Iris pigment epithelial cell (primary cell): ENCODE data around the gene LRIT2.

ENCODE experiments used
- DNase-seq: peaks from one replicate; pipeline ENCODE4 v3.0.0-alpha.2; 2011; ENCODE audit warnings: low read depth

Gene LRIT2

DNA sequence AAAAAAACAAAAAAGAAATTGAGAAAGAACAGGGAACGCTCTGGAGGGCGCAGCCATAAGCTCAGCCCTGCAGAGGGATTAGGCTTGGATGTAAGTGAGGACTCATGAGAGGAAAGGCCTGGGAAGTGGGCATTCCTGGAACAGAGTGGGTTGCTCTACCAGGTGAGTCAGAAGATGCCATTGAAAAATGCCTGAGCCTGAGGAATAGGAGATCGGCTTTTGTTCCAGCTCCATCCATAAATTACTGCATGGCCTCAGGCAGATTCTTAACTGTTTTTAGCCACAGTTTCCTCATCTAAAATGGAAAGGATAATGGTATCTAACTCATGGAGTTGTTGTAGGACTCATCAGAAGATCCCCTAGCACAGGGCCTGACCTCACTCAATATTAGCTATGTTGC is 18.4 kb upstream of the LRIT2 start:
- no peak for DNase-seq

DNA sequence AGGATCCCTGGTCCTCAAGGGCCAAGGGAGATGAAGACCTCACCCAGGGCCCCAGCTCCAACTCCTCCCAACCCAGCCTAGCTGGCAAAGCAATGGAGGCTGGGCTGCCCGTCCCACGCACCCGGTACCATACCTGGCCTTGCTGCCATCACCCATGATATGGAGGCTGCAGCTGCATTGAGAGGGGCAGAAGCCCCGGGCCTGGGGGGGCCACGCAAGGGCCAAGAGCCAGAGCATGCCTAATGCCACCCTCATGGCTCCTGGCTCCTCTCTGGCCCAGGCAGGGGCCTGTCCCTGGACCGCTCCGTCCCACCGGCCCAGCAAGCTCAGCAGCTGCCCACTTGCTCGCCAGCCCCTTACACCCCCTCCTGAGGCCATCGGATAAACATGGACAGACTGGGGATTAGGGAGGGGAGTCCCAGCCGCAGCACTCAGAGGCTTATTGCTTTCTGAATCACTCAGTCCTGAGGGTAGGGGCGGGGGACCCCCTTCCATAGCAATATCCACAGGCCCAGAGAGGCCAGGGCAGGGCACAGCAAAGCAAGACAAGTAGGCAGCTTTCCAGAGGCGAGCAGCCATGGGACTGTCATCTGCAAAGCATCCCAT is 15.9 kb upstream of the LRIT2 start, which contains the start of gene LRIT1:
Gene LRIT1 (minus strand): TSS at position 362 of the 606 bp plus-strand sequence. CDS start 107 bp downstream, at position 255.
- no peak for DNase-seq

DNA sequence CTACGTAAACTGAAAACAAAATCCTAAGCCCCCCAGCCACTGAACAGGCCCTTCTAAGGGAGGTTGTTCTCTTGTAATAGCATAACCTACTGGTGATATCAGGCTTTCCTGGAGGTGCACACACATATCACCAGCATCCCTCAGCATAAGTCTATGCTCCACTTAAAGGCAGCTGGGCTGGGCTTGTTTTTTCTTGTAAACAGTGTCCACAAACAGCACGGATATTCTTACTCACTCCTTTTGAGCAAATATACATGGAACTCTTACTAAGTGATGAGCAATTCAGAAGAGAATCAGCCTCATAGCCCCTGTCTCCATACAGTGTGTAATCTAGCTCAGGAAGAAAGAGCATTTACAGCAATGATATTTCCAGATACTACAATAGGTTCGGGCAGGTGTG is 13.6 kb upstream of the LRIT2 start:
- DNase-seq = no peak

DNA sequence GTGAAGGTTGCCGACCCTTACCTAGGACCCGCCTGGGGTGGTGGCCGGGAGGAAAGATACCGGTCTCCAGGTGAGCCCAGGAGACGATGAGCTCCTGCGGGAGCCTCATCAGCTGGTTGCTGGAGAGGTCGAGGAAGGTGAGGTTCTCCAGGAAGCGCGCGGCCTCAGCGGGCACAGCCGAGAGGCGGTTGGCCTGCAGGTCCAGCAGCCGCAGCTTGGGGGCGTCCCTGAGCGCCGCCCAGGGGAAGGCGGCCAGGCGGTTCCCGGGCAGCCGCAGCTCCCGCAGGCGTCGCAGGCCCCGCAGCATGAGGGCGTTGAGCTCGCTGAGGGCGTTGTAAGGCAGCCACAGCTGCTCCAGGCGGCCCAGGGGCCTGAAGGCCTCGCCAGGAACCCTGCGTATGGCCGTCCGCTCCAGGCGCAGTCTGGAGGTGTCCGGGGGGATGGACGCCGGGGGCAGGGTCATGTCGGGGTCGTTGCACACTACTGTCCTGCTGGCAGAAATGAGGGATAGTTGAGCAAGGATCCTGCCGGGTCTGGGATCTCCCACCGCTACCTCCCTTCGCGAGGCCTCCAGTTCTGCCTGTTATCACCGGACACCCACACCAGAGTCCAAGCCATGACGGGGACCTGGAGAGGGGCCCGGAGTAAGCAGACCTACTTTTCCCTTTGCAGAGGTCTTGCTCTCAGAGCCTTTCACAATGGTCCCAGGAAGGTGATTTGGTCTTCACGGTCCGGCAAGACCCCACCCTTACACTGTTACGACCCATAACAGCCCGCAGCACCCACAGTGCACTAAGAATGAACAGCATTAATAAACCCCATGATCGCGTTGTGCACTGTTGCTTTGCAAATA is 12.1 kb upstream of the LRIT2 start:
- DNase-seq = no peak

DNA sequence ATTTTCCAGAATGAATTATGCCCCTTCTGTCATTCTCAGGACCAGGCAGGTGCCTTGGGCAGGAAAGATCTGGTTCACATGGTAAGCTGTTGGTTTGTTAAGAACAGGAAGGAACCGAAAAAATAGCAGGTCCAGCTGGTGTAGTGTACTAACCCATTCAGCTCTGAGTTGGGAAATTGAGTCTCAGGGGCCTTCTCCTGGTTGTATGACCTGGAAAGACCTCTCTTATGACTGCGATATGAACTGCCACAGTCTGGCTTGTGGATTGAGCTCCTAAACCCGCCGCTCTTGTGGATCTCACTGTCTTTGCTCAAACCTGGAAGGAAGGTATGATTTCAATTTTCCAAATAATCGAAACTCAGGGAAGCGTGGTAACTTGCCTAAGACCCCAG is 11.5 kb upstream of the LRIT2 start:
- no peak for DNase-seq

DNA sequence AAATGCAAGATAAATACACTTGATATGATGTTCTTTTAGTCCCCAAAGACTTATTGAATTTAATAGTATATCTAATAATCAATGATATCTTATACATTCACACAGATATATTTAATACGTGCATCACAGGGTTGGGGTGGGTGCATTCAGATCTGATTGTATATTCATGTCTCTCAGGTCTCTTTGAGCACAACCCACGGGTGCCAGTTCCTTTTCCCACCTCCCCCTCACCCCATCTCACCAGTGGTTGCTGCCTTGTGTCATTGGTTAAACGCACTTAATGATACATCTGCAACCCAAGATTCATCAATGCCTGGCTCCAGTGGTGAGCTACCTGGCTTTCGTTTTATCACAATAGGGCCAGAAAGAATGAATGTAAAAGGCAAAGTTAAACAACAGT is 9.8 kb upstream of the LRIT2 start:
- no peak for DNase-seq

DNA sequence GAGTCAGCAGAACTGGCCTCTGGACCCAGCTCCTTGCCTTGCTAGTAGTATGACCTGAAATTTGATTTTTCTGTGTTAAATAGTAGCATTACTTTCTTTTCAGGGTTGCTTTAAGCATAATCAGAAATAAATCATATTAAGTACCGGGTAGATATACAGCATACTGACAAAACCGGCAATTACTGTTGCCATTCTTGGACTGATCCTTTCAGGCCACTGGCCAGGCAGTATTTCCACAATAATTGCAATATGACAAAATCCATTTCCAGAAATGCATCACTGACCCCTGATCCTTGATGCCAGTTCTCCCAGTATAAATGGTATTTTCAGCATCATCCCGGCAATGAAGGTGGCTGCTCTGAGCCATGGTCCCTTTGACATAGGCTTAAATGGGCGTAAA is 9.1 kb upstream of the LRIT2 start:
- no peak for DNase-seq

DNA sequence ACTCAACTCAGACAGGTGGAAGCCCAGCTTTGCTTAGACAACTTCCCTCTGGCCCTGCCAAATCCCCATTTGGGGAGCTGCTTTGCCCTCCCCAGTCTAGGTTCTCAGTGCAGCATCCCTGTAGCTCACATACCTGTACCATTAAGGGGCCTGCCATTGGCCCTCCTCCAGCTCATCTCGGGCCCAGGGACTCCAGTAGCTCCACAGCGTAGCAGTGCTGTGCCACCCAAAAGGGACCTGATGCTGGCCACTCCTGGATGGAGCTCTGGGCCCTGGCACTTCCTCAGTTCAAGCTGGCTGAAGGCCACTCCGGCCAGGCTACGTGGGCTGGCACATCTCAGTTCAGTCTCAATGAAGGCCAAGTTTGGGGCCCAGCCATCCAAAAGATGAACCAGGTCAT is 8.6 kb upstream of the LRIT2 start:
- DNase-seq = no peak

DNA sequence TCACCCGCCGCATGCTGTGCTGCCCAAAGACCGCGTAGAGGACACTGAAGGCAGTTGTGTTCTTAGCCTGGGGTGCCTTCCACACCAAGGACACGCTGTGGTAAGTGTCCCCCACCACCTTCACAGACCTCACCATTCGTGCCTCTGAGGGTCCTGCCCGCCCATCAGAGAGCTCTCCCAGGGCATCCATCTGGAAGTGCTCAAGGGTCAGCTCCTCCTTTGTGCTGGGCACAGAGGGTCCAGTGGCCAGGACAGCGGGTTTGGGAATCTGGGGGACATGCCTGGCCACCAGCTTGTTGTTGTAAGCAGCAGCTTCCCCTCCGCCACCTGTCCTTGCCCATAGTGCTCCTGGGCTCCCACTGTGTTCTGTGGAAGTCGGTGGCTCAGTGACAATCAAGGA is 7.0 kb upstream of the LRIT2 start:
- no peak for DNase-seq

DNA sequence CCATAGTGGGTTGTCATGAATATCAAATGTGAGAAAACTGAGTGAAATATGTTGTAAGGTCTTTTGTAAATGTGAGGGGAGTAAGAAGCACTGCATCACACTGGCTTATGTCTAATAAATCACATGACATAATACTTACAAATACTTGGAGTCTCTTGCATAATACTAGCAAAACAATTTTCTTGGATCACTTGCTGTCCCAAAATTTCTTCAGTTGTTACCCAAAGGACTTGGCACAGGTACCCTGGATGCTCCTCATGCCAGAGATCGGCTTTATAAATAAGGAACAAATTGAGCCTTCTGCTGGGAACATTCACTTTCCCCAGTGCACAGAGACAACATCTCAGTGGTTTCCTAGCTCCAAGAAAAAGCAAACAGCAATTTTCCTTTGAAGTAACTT is 5.0 kb upstream of the LRIT2 start:
- DNase-seq = no peak

DNA sequence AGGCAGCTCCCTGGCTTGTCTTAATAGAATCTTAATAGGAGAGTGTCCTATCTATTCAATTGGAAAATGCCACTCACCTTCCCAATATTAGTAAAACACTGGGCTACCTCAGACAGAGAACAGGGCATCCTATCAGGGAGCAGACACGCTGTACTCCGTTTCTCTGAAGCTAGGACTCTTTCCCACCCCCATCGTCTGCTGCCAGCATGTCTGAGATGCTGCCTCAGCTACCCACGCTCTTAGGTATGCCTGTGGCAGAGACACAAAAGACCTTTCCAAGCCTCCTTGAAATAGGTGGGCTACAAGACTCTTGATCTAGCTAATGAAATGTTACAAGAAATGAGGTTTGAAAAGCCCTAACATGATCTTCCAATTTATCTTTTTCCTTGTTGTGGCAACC is 2.5 kb upstream of the LRIT2 start:
- no peak for DNase-seq

DNA sequence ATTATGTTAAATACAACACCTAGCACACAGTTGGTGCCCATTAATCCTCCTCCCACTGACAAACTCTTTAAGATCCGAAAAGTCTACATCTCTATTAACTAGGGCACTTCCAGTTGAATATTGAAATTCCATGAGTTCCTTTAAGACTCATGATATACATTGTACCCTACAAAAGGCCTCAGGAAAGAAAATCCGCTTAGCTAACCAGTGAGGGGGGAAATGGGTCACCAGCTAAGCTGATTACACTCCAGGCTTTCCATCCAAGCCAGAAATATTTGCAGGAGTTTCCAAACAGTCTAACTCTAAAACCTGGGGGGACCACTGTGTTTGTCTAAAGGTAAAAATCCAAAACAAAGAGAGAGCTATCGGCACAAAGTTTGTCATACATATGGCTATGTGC is 1.3 kb upstream of the LRIT2 start:
- DNase-seq = no peak

DNA sequence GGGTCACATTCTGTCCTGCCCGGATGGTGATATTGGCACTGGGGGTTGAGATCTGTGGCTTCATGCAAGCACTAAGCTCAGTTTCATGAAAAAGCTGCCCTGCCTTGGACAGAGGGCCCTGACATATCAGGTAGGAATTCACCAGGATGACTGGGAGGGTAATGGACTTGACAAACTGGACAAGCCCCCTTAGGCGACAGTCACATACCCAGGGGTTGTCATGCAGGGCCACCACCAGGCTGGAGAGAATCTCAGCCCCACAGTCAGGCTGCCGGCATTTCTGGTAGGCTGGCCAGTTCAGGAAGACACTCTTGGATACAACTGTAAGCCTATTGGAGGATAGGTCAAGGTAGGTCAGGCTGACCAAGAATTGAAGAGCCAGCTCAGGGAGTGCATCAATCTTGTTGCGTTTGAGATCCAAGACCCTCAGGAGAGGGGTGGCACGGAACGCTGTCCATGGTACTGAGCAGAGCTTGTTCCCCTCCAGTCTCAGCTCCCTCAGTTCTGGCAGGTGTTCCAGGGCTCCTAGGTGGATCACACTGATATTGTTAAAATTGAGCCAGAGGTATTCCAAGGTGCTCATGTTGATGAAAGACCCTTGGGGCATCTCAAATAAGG is 824 bp downstream of the LRIT2 start:
- DNase-seq = no peak

DNA sequence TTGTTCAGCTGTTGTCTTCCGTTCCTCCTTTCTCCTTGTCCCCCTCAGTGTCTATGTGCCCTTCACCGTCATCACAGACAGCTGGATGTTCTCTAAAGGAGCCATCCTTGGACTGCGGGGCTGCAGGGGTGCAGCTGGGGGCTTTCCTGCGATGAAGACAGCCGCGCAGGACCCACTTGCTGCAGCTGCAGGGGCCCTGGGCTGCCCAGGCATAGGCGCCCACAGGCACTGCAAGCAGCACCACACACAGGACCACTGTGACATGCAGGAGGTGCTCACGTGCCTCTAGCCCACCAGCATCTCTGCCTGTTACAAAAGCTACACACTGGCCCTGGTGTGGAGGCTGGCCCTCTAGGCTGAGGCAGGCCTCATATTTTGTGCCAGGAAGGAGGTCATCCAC is 3.4 kb downstream of the LRIT2 start:
- no peak for DNase-seq

DNA sequence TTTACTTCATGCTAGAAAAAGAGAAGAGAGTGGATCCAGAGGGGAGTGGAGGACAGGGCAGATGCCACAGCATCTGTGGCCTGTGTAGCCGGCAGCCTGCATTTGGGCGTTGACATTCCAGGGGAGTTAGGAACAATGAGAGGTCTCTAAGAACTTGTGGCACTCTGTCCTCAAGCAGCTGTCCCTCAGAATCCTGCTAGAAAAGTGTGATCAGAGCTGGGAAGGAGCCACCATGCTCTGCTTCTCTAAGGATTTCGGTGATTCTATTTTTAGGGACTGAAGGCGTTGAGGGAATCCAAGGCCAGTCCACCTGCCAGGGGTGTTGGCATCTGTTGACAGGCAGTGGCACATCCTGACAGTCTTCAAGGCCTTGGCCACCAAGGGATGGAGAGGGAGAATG is 7.6 kb downstream of the LRIT2 start:
- DNase-seq = no peak

DNA sequence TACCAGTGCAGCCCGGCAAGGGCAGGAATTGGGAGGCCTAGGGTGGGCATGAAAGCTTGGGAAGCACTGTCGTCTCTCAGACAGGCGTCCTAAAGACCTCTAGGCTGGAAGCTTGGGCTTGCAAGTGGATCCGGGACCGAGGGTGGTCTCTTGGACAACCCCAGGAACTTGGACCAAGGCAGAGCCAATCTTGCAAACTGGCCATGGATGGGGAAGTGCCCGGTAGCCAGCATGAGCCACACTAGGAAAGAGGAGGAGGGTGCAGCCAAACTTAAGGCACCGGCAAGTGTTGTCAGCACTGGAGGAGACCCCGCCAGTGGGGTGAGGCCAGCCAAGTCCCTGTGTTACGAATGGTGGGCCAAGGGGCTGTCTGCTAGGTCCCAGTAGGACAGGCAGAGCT is 8.5 kb downstream of the LRIT2 start:
- DNase-seq = no peak

DNA sequence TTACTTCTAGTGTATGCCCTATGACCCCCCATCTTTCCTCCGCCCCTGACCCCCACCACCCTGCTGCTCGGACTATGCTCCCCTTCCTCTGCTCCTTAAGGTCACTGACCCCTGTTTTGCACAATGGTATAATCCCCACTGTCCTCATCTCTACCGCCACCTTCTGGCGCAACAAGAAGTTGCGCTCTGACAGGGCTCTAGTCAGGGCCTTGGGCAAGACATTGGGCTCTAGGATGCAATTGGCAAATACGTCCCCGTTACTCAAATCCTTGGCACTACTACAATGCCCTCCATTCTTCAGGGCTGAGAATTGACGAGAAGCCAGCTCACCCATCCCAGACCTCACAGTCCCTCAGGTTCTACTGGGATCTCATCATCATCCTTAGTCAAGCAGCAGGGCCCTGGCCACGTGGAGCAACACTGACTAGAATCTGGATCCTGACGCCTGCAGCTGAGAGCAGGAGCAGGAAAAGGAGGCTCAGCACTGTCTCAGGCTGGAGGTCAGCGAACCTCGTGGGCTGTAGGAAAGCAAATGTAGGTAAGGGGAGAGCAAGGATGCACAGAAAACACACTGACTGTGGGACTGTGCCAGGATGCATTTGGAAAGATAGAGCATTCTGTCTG is 10.6 kb downstream of the LRIT2 start:
- no peak for DNase-seq

DNA sequence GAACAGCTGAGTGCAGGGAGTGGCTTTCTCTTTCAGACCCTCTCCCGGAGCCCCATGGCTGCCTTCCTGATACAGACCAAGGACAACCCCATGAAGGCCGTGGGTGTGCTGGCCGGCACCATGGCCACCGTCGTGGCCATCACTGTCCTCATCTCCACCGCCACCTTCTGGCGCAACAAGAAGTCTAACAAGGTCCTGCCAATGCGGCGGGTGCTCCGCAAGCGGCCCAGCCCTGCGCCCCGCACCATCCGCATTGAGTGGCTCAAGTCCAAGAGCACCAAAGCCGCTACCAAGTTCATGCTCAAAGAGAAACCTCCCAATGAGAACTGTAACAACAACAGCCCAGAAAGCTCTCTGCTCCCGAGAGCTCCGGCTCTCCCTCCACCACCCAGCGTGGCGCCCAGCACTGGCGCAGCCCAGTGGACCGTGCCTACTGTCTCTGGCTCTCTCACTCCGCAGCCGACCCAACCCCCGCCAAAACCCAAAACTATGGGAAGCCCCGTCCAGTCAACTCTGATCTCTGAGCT is 11.2 kb downstream of the LRIT2 start:
- DNase-seq = no peak

DNA sequence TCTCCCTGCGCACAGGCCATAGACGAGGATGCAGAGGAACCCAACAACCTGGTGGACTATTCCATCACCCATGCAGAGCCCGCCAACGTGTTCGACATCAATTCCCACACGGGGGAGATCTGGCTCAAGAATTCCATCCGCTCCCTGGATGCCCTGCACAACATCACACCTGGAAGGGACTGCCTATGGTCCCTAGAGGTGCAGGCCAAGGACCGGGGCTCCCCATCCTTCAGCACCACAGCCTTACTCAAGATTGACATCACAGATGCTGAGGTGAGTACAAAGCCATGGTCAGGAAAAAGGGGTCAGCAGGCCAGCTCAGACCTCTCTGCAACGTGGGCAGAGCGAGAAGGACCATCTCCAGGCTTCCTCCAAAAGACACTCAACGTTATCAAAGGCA is 12.3 kb downstream of the LRIT2 start:
- DNase-seq = no peak

DNA sequence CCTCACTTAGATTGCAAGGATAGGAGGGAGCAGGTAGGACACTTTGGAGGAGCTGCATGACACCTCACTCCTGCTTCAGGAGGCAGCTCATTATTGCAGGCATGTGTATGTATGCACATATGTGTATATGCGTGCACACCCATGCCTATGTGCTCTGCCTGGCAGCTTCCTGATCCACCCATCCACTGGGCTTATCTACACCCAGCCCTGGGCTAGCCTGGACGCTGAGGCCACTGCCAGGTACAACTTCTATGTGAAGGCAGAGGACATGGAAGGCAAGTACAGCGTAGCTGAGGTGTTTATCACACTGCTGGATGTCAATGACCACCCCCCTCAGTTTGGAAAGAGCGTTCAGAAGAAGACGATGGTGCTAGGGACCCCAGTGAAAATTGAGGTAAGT is 13.3 kb downstream of the LRIT2 start:
- no peak for DNase-seq

DNA sequence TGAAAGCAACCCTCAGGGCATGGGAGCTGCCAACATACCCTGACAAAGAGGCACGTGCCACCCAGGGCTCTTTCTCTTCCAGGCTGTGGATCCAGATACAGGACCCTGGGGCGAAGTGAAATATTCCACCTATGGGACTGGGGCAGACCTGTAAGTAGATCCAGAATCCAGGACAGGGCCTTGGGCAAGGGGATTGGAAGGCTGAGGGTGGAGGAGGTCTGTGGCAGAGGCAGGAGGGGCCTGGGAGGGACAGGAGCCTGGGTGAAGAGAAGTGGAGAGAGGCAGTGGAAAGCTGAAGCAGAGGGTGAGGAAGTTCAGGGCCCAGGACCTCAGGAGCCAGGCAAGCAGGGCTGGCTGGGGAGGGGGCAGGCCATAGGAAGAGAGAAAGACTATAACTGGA is 13.8 kb downstream of the LRIT2 start:
- no peak for DNase-seq

DNA sequence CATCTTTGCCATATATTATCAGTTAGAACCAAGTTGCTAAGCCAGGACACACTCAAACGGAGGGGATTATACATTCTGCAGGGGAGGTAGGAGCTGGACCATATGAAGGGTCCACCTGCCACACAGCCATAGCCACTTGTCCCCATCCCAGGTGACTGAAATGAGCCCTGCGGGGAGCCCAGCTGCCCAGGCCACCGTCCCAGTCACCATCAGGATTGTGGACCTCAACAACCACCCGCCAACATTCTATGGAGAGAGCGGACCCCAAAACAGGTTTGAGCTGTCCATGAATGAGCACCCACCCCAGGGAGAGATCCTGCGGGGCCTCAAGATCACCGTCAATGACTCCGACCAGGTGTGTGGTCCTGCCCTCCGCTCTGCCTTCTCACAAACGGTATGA is 17.3 kb downstream of the LRIT2 start:
- DNase-seq = no peak
